Measurements from ENCODE around the gene FAM163A. TPM values are rescaled to one million over a fixed set of nuclear protein-coding genes. Genes with fewer than 3 reads are reported as not detected.

Gene FAM163A
- total RNA-seq, 3 donors from 2014 or later (not counting 1 experiment from before 2014, with no cell fraction given) = not detected

GRCh38 chr1:179826626-179827280 lies 83.7 kb downstream of the FAM163A start:
- Histone ChIP-seq H3K27ac (ENCODE audit: low read length) (no peak overlapping the region), H3K4me3 (ENCODE audit: low read length) (no peak overlapping the region), H3K27me3 (ENCODE audit: control insufficient read depth, insufficient read depth, low read length) (no peaks in the 10 kb centered on the region), H3K36me3 (ENCODE audit: control insufficient read depth, insufficient read depth, low read length) (no peaks in the 10 kb centered on the region), H3K4me1 (ENCODE audit: control insufficient read depth, insufficient read depth, low read length) (peaks cover 6% of the 10 kb centered on the region), H3K9me3 (ENCODE audit: control insufficient read depth, insufficient read depth, low read length) (no peaks in the 10 kb centered on the region)
- DNase-seq = no peak
- no peaks in the 10 kb centered on the region for H3K9me3 Mint-ChIP-seq
- peaks cover 13 to 15% of the 10 kb centered on the region in 2 donors for H3K4me1 Mint-ChIP-seq
- no peak overlapping the region for H3K4me3 Mint-ChIP-seq
- H3K27me3 Mint-ChIP-seq (ENCODE audit: low read depth in 2 of 2) = peaks cover 6 to 7% of the 10 kb centered on the region in 2 donors
- intact Hi-C loops (cut with micrococcal nuclease) = no loop called here
- no peak overlapping the region for H3K27ac Mint-ChIP-seq
- ATAC-seq = no peak
- H3K36me3 Mint-ChIP-seq = no peaks in the 10 kb centered on the region
- 87% methylated on average over 7 of the region's 7 CpGs for WGBS (ENCODE audit: insufficient coverage)
- TF ChIP-seq, protein P1, sequence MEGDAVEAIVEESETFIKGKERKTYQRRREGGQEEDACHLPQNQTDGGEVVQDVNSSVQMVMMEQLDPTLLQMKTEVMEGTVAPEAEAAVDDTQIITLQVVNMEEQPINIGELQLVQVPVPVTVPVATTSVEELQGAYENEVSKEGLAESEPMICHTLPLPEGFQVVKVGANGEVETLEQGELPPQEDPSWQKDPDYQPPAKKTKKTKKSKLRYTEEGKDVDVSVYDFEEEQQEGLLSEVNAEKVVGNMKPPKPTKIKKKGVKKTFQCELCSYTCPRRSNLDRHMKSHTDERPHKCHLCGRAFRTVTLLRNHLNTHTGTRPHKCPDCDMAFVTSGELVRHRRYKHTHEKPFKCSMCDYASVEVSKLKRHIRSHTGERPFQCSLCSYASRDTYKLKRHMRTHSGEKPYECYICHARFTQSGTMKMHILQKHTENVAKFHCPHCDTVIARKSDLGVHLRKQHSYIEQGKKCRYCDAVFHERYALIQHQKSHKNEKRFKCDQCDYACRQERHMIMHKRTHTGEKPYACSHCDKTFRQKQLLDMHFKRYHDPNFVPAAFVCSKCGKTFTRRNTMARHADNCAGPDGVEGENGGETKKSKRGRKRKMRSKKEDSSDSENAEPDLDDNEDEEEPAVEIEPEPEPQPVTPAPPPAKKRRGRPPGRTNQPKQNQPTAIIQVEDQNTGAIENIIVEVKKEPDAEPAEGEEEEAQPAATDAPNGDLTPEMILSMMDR (IDR thresholded peaks at IDR 0.05) = no peak

- DNase-seq (no peak), ATAC-seq (no peak)
- Mint-ChIP-seq H3K9me3 (no peaks in the 10 kb centered on the region), H3K27ac (no peak overlapping the region), H3K4me3 (no peak overlapping the region), H3K4me1 (peaks cover 13 to 16% of the 10 kb centered on the region in 2 donors), H3K27me3 (ENCODE audit: low read depth in 2 of 2) (peaks cover 6 to 7% of the 10 kb centered on the region in 2 donors), H3K36me3 (no peaks in the 10 kb centered on the region)
- intact Hi-C loops (cut with micrococcal nuclease) = no loop called here
- TF ChIP-seq, protein P1 (IDR thresholded peaks at IDR 0.05) = no peak
- H3K9me3 ChIP-seq (ENCODE audit: control insufficient read depth, insufficient read depth, low read length) = no peaks in the 10 kb centered on the region
- peaks cover 8% of the 10 kb centered on the region for H3K4me1 ChIP-seq (ENCODE audit: control insufficient read depth, insufficient read depth, low read length)
- no peaks in the 10 kb centered on the region for H3K27me3 ChIP-seq (ENCODE audit: control insufficient read depth, insufficient read depth, low read length)
- WGBS (ENCODE audit: insufficient coverage) = 88% methylated on average over 9 of the region's 9 CpGs
- no peak overlapping the region for H3K4me3 ChIP-seq (ENCODE audit: low read length)
- no peaks in the 10 kb centered on the region for H3K36me3 ChIP-seq (ENCODE audit: control insufficient read depth, insufficient read depth, low read length)
- H3K27ac ChIP-seq (ENCODE audit: low read length) = no peak overlapping the region
Observed at GRCh38 chr1:179828554-179829110, 85.5 kb downstream of the FAM163A start.

- TF ChIP-seq, protein P1 (IDR thresholded peaks at IDR 0.05) = no peak
- DNase-seq (no peak), ATAC-seq (no peak)
- H3K27ac Mint-ChIP-seq = no peak overlapping the region
- peaks cover 4 to 7% of the 10 kb centered on the region in 2 donors for H3K27me3 Mint-ChIP-seq (ENCODE audit: low read depth in 2 of 2)
- no peaks in the 10 kb centered on the region for H3K36me3 ChIP-seq (ENCODE audit: control insufficient read depth, insufficient read depth, low read length)
- H3K27ac ChIP-seq (ENCODE audit: low read length) = no peak overlapping the region
- no peaks in the 10 kb centered on the region for H3K27me3 ChIP-seq (ENCODE audit: control insufficient read depth, insufficient read depth, low read length)
- no peaks in the 10 kb centered on the region for H3K36me3 Mint-ChIP-seq
- no peak overlapping the region for H3K4me3 Mint-ChIP-seq
- WGBS (ENCODE audit: insufficient coverage) = 64% methylated on average over 2 of the region's 3 CpGs
- H3K4me3 ChIP-seq (ENCODE audit: low read length) = no peak overlapping the region
- intact Hi-C loops (cut with micrococcal nuclease) = no loop called here
- H3K9me3 ChIP-seq (ENCODE audit: control insufficient read depth, insufficient read depth, low read length) = no peaks in the 10 kb centered on the region
- H3K4me1 ChIP-seq (ENCODE audit: control insufficient read depth, insufficient read depth, low read length) = peaks cover 8% of the 10 kb centered on the region
- no peaks in the 10 kb centered on the region for H3K9me3 Mint-ChIP-seq
- H3K4me1 Mint-ChIP-seq = peaks cover 13 to 16% of the 10 kb centered on the region in 2 donors
Observed at GRCh38 chr1:179831225-179831624, 88.1 kb downstream of the FAM163A start.
